ENCODE measurements around the gene CABYR. TPM values are rescaled to one million over a fixed set of nuclear protein-coding genes. Genes with fewer than 3 reads are reported as not detected.

Gene CABYR
- total RNA-seq, 1 experiment from 2014 or later: 29.4 TPM

DNA sequence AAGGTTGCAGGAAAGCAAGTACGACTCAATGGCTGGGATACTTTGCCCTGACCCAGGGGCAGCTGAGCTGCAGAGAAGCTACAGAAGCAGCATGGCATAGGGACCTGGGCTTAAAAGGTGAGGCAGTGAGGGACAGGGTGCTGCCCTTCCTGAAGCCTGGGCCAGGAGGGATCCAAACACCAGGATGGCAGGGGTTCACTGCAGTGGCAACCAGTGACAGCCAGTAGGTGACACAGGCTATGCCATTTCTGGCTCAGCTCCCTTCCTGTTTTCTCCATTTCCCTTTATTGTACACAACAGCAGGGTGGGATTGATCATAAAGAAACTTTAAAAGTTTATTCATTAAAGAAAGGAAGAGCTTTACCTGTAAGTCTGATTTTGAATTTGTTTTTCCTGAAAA, 48.8 kb downstream of the CABYR start:
- no TSS peak for BruUV-seq (replicated peaks)
- Histone ChIP-seq H3K9me3 (ENCODE audit: control insufficient read depth, insufficient read depth, low read depth, low read length) (no peaks in the 10 kb centered on the region), H3K27me3 (ENCODE audit: control insufficient read depth, insufficient read depth, low read length) (no peaks in the 10 kb centered on the region), H3K27ac (ENCODE audit: low read length) (no peak overlapping the region), H3K36me3 (ENCODE audit: control insufficient read depth, insufficient read depth, low read length) (no peaks in the 10 kb centered on the region), H3K4me1 (ENCODE audit: control insufficient read depth, insufficient read depth, low read length) (no peaks in the 10 kb centered on the region), H3K4me3 (ENCODE audit: low read depth in 2 of 2, low read length in 2 of 2) (no peak overlapping the region)
- POLR2A ChIA-PET: interaction anchor here (0.6 kb wide), 3 partner anchors 9 to 228 kb away, joined by 4 to 6 read pairs (median 5); no protein-coding TSS in a partner anchor
- no peak for ATAC-seq
- CTCF ChIA-PET: no interaction called here
- in situ Hi-C loops (cut with HindIII; ENCODE audit: low pct_unique_long_range_greater_than_20kb, low sequenced_read_pairs) (no loop called here), intact Hi-C loops (cut with micrococcal nuclease; ENCODE audit: unreplicated experiment) (no loop called here)
- no peak for DNase-seq (ENCODE audit: low read depth, low spot score)
- TF ChIP-seq, protein P1, sequence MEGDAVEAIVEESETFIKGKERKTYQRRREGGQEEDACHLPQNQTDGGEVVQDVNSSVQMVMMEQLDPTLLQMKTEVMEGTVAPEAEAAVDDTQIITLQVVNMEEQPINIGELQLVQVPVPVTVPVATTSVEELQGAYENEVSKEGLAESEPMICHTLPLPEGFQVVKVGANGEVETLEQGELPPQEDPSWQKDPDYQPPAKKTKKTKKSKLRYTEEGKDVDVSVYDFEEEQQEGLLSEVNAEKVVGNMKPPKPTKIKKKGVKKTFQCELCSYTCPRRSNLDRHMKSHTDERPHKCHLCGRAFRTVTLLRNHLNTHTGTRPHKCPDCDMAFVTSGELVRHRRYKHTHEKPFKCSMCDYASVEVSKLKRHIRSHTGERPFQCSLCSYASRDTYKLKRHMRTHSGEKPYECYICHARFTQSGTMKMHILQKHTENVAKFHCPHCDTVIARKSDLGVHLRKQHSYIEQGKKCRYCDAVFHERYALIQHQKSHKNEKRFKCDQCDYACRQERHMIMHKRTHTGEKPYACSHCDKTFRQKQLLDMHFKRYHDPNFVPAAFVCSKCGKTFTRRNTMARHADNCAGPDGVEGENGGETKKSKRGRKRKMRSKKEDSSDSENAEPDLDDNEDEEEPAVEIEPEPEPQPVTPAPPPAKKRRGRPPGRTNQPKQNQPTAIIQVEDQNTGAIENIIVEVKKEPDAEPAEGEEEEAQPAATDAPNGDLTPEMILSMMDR (IDR thresholded peaks at IDR 0.05): no peak

DNA sequence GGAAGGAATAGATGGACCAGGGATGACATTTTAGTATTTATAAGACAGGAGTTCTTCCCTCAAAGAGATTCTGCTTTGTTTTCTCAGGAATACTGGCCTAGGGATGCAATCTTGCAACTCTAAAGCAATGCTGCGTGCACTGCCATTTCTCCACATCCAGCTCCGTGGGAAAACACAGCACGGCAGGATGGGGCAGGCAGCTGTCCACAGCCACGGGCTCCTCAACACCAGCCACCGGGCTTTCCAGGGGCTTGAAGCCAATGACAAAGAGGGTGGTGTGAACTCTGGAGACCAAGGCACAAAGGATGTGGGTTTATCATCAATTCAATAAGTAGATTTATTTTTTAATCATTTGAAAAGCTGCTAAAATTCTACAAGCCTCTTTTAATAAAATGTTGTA, 49.3 kb downstream of the CABYR start:
- no peaks in the 10 kb centered on the region for H3K27me3 ChIP-seq (ENCODE audit: control insufficient read depth, insufficient read depth, low read length)
- in situ Hi-C loops (cut with HindIII; ENCODE audit: low pct_unique_long_range_greater_than_20kb, low sequenced_read_pairs): no loop called here
- no peak overlapping the region for H3K4me3 ChIP-seq (ENCODE audit: low read depth in 2 of 2, low read length in 2 of 2)
- no peak for TF ChIP-seq POLR2AphosphoS5 (IDR thresholded peaks at IDR 0.05; ENCODE audit: low read depth, low read length)
- TF ChIP-seq, protein P2, sequence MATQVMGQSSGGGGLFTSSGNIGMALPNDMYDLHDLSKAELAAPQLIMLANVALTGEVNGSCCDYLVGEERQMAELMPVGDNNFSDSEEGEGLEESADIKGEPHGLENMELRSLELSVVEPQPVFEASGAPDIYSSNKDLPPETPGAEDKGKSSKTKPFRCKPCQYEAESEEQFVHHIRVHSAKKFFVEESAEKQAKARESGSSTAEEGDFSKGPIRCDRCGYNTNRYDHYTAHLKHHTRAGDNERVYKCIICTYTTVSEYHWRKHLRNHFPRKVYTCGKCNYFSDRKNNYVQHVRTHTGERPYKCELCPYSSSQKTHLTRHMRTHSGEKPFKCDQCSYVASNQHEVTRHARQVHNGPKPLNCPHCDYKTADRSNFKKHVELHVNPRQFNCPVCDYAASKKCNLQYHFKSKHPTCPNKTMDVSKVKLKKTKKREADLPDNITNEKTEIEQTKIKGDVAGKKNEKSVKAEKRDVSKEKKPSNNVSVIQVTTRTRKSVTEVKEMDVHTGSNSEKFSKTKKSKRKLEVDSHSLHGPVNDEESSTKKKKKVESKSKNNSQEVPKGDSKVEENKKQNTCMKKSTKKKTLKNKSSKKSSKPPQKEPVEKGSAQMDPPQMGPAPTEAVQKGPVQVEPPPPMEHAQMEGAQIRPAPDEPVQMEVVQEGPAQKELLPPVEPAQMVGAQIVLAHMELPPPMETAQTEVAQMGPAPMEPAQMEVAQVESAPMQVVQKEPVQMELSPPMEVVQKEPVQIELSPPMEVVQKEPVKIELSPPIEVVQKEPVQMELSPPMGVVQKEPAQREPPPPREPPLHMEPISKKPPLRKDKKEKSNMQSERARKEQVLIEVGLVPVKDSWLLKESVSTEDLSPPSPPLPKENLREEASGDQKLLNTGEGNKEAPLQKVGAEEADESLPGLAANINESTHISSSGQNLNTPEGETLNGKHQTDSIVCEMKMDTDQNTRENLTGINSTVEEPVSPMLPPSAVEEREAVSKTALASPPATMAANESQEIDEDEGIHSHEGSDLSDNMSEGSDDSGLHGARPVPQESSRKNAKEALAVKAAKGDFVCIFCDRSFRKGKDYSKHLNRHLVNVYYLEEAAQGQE (IDR thresholded peaks at IDR 0.05; ENCODE audit: insufficient read depth in 1 of 2, low read depth in 2 of 2, low read length in 1 of 2): no peak
- intact Hi-C loops (cut with micrococcal nuclease; ENCODE audit: unreplicated experiment): no loop called here
- no peaks in the 10 kb centered on the region for H3K4me1 ChIP-seq (ENCODE audit: control insufficient read depth, insufficient read depth, low read length)
- POLR2A ChIA-PET: interaction anchor here (0.6 kb wide), 2 partner anchors 9 to 227 kb away, joined by 4 to 5 read pairs; no protein-coding TSS in a partner anchor
- BruUV-seq (replicated peaks): no TSS peak
- no peaks in the 10 kb centered on the region for H3K9me3 ChIP-seq (ENCODE audit: control insufficient read depth, insufficient read depth, low read depth, low read length)
- DNase-seq (ENCODE audit: low read depth, low spot score) (no peak), ATAC-seq (no peak)
- no peak overlapping the region for H3K27ac ChIP-seq (ENCODE audit: low read length)
- CTCF ChIA-PET: no interaction called here
- no peaks in the 10 kb centered on the region for H3K36me3 ChIP-seq (ENCODE audit: control insufficient read depth, insufficient read depth, low read length)

DNA sequence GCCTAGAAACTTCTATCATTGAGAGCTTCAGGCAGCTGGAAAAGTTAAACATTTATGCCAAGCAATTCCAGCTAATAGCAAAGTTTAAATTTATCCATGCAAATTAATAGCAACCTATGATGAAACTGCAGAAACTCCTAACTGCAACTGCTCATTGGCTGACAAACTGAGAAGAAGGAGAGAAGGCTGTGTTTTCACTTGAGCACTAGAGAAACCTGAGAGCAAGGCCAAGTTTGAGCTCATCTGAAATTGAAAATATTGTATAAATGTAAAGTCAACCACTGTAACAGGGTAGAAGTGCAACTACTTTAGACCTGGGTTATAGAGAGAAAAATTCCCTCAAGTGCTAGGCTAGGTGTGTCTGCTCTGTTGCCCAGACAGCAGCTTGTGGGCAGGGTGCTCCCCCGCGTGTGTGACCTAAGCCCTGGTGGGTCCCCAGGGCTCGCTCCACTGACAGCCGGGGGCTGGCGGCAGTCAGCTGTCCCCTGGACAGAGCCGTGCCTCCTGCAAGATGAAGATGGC, 50.2 kb downstream of the CABYR start:
- DNase-seq (ENCODE audit: low read depth, low spot score) (no peak), ATAC-seq (no peak)
- TF ChIP-seq SIN3A (IDR thresholded peaks at IDR 0.05; ENCODE audit: borderline replicate concordance, insufficient read depth, low read depth, low read length) (no peak), TCF7L2 (IDR thresholded peaks at IDR 0.05; ENCODE audit: low read depth, low read length) (no peak), POLR2AphosphoS5 (IDR thresholded peaks at IDR 0.05; ENCODE audit: low read depth, low read length) (no peak)
- TF ChIP-seq, protein P1 (IDR thresholded peaks at IDR 0.05): no peak
- TF ChIP-seq, protein P2 (IDR thresholded peaks at IDR 0.05; ENCODE audit: insufficient read depth in 1 of 2, low read depth in 2 of 2, low read length in 1 of 2): no peak
- no peaks in the 10 kb centered on the region for H3K9me3 ChIP-seq (ENCODE audit: control insufficient read depth, insufficient read depth, low read depth, low read length)
- BruUV-seq (replicated peaks): no TSS peak
- no peak overlapping the region for H3K27ac ChIP-seq (ENCODE audit: low read length)
- no peak overlapping the region for H3K4me3 ChIP-seq (ENCODE audit: low read depth in 2 of 2, low read length in 2 of 2)
- H3K27me3 ChIP-seq (ENCODE audit: control insufficient read depth, insufficient read depth, low read length): no peaks in the 10 kb centered on the region
- POLR2A ChIA-PET: no interaction called here
- CTCF ChIA-PET: no interaction called here
- in situ Hi-C loops (cut with HindIII; ENCODE audit: low pct_unique_long_range_greater_than_20kb, low sequenced_read_pairs): no loop called here
- H3K36me3 ChIP-seq (ENCODE audit: control insufficient read depth, insufficient read depth, low read length): no peaks in the 10 kb centered on the region
- intact Hi-C loops (cut with micrococcal nuclease; ENCODE audit: unreplicated experiment): no loop called here
- no peaks in the 10 kb centered on the region for H3K4me1 ChIP-seq (ENCODE audit: control insufficient read depth, insufficient read depth, low read length)

Measured in Panc1 (cell line).